Stimulated activated CD4-positive, alpha-beta T cell treated with anti-CD3 and anti-CD28 coated beads, Interleukin-1b, Interleukin-23, amount 100 ng/mL, for 24 hours (primary cell): Measurements from ENCODE around the gene SWSAP1.
"Not testable (repeated sequence)": the region's sequence is repeated elsewhere in the genome, so short reads cannot be mapped to it uniquely, and the experiment has no call there.

Source experiments
- DNase-seq, 4 experiments: peaks; one replicate each; pipeline ENCODE4 v3.0.0-alpha.2; 2020; ENCODE audit warnings: low read depth in 4 of 4, low spot score in 1 of 4

Gene SWSAP1

GRCh38 chr19:11378319-11379189, 4.1 kb downstream of the SWSAP1 start:
- DNase-seq, result no peak

- not testable (repeated sequence) for DNase-seq
Measured at GRCh38 chr19:11379269-11379845, 4.9 kb downstream of the SWSAP1 start.

- no peak for DNase-seq
Measured at GRCh38 chr19:11379857-11380350, 5.4 kb downstream of the SWSAP1 start.

GRCh38 chr19:11380653-11381537, 6.4 kb downstream of the SWSAP1 start:
- DNase-seq, result peak; percentile 73 to 97 (median 83)

- no peak for DNase-seq
Measured at GRCh38 chr19:11382898-11383705, 8.6 kb downstream of the SWSAP1 start.

GRCh38 chr19:11383706-11384048, 9.2 kb downstream of the SWSAP1 start:
- DNase-seq, result no peak

- DNase-seq, result no peak
Measured at GRCh38 chr19:11384778-11385129, 10.3 kb downstream of the SWSAP1 start.

GRCh38 chr19:11387162-11388034, 12.9 kb downstream of the SWSAP1 start:
- DNase-seq, result no peak

- no peak for DNase-seq
Measured at GRCh38 chr19:11390359-11390758, 15.9 kb downstream of the SWSAP1 start.

GRCh38 chr19:11390933-11391680, 16.6 kb downstream of the SWSAP1 start:
- DNase-seq, result no peak

GRCh38 chr19:11397089-11397610, 22.7 kb downstream of the SWSAP1 start:
- no peak for DNase-seq

- no peak for DNase-seq
Measured at GRCh38 chr19:11399667-11400066, 25.2 kb downstream of the SWSAP1 start.

- DNase-seq, result no peak
Measured at GRCh38 chr19:11400798-11401197, 26.3 kb downstream of the SWSAP1 start.

- DNase-seq, result no peak
Measured at GRCh38 chr19:11401808-11402543, 27.5 kb downstream of the SWSAP1 start.

- DNase-seq, result no peak
Measured at GRCh38 chr19:11404588-11405222, 30.2 kb downstream of the SWSAP1 start.

- DNase-seq, result peak in 1 of 4 experiments; percentile 43
Measured at GRCh38 chr19:11405846-11406643, 31.6 kb downstream of the SWSAP1 start.

- DNase-seq, result not testable (repeated sequence)
Measured at GRCh38 chr19:11406703-11407236, 32.3 kb downstream of the SWSAP1 start.
